Prostate gland (tissue), 2 donors: Measurements from ENCODE around the gene CEACAM18. TPM values are rescaled to one million over a fixed set of nuclear protein-coding genes. Genes with fewer than 3 reads are reported as not detected.

ENCODE experiments used
- DNase-seq: peaks from one replicate; pipeline ENCODE4 v3.0.0-alpha.2; 2019; ENCODE audit warnings: low spot score
- H3K27ac ChIP-seq, 2 donors: fragments of 200-600 bp; sonication (generic); 2 replicates each; pipeline ENCODE4 v1.5.1; 2017 to 2019
- H3K27me3 ChIP-seq: fragments of 200-600 bp; sonication (generic); replicated peaks from 2 replicates; pipeline ENCODE4 v1.5.1; 2019; ENCODE audit not compliant: insufficient read depth
- H3K36me3 ChIP-seq, 2 donors: fragments of 200-600 bp; sonication (generic); 1 replicate in 1 of 2; 2 replicates in 1 of 2; pipeline versions ENCODE4 v1.5.1 to v1.8.1; 2017 to 2019
- H3K4me1 ChIP-seq: fragments of 200-600 bp; sonication (generic); replicated peaks from 2 replicates; pipeline ENCODE4 v1.5.1; 2019
- H3K4me3 ChIP-seq, 2 donors: fragments of 200-600 bp; sonication (generic); 2 replicates each; pipeline ENCODE4 v1.5.1; 2017 to 2019
- H3K9me3 ChIP-seq: fragments of 200-600 bp; sonication (generic); 2 replicates; pipeline ENCODE4 v1.5.1; 2017
- CTCF ChIP-seq, 4 experiments: fragments of 200-600 bp in 2 of 4; fragments of 450-650 bp in 2 of 4; sonication (generic) in 2 of 4; IDR thresholded peaks; 1 replicate in 3 of 4; 2 replicates in 1 of 4; pipeline ENCODE4 v1.5.1; 2016 to 2019; ENCODE audit warnings: antibody characterized with exemption in 4 of 4, mild to moderate bottlenecking in 2 of 4, moderate library complexity in 2 of 4
- POLR2A ChIP-seq: fragments of 450-650 bp; IDR thresholded peaks from one replicate; pipeline ENCODE4 v1.6.1; 2016; ENCODE audit warnings: antibody characterized with exemption, mild to moderate bottlenecking
- POLR2AphosphoS5 ChIP-seq: sonication (generic); formaldehyde crosslinking; IDR thresholded peaks from one replicate; pipeline ENCODE4 v1.6.1; 2017; ENCODE audit warnings: antibody characterized with exemption
- WGBS: methylation state at CpG from one replicate; pipeline ENCODE4 v1.1.5; 2018; 5-methylcytosine and 5-hydroxymethylcytosine counted together
- intact Hi-C: fragments of 100-400 bp; cut with DNase I; formaldehyde crosslinking; loops from one replicate; pipeline ENCODE4 v1.14.2; 2022
- total RNA-seq, 2 donors: library from RNA; depleted of rRNA; stranded (reverse); fragments of >200 nt; gene quantifications; one replicate each; pipeline ENCODE4 v1.1.0, GENCODE V29; 2016

CEACAM18 gene
- total RNA-seq, 2 donors from 2014 or later = not detected

- Histone ChIP-seq H3K4me3 (no peak overlapping the region), H3K27ac (no peak overlapping the region), H3K36me3 (no peaks in the 10 kb centered on the region), H3K4me1 (no peaks in the 10 kb centered on the region), H3K9me3 (no peaks in the 10 kb centered on the region), H3K27me3 (peaks cover 4% of the 10 kb centered on the region)
- intact Hi-C loops = no loop called here
- no peak for TF ChIP-seq POLR2AphosphoS5
- no peak for TF ChIP-seq CTCF (IDR thresholded peaks at IDR 0.05)
- no peak for TF ChIP-seq POLR2A
- WGBS = 86% methylated on average over 7 of the region's 7 CpGs
- no peak for DNase-seq
Observed at GRCh38 chr19:51448011-51448410, 30.3 kb upstream of the CEACAM18 start.

GRCh38 chr19:51448411-51449016 lies 29.8 kb upstream of the CEACAM18 start:
- peaks cover 4% of the 10 kb centered on the region for H3K27me3 ChIP-seq
- WGBS = 62% methylated on average over 13 of the region's 13 CpGs
- no peaks in the 10 kb centered on the region for H3K9me3 ChIP-seq
- H3K36me3 ChIP-seq = no peaks in the 10 kb centered on the region
- intact Hi-C loops = no loop called here
- DNase-seq = no peak
- TF ChIP-seq POLR2AphosphoS5 (no peak), CTCF (IDR thresholded peaks at IDR 0.05) (no peak), POLR2A (no peak)
- H3K27ac ChIP-seq = no peak overlapping the region
- H3K4me3 ChIP-seq = no peak overlapping the region
- no peaks in the 10 kb centered on the region for H3K4me1 ChIP-seq

- Histone ChIP-seq H3K36me3 (no peaks in the 10 kb centered on the region), H3K4me3 (no peak overlapping the region), H3K27ac (no peak overlapping the region), H3K27me3 (peaks cover 4% of the 10 kb centered on the region), H3K9me3 (no peaks in the 10 kb centered on the region), H3K4me1 (no peaks in the 10 kb centered on the region)
- DNase-seq = no peak
- TF ChIP-seq CTCF (IDR thresholded peaks at IDR 0.05) (no peak), POLR2A (no peak), POLR2AphosphoS5 (no peak)
- 88% methylated on average over 5 of the region's 5 CpGs for WGBS
- intact Hi-C loops = no loop called here
Observed at GRCh38 chr19:51450730-51451307, 27.5 kb upstream of the CEACAM18 start.

GRCh38 chr19:51456541-51457290 lies 21.6 kb upstream of the CEACAM18 start:
- H3K9me3 ChIP-seq = no peaks in the 10 kb centered on the region
- intact Hi-C loops = no loop called here
- WGBS = 71% methylated on average over 11 of the region's 11 CpGs
- no peak for DNase-seq
- no peak for TF ChIP-seq POLR2AphosphoS5
- TF ChIP-seq POLR2A = no peak
- no peak for TF ChIP-seq CTCF (IDR thresholded peaks at IDR 0.05)
- H3K27me3 ChIP-seq = no peaks in the 10 kb centered on the region
- no peaks in the 10 kb centered on the region for H3K4me1 ChIP-seq
- no peaks in the 10 kb centered on the region for H3K36me3 ChIP-seq
- H3K4me3 ChIP-seq = no peak overlapping the region
- H3K27ac ChIP-seq = no peak overlapping the region
